GM19328 (cell line): ENCODE data around the gene GDE1.
"Not testable (repeated sequence)": the region's sequence is repeated elsewhere in the genome, so short reads cannot be mapped to it uniquely, and the experiment has no call there.

Experiments
- ATAC-seq: cut with Tn5 transposase; IDR thresholded peaks from one replicate; pipeline ENCODE4 v1.9.1; 2021; ENCODE audit warnings: mild to moderate bottlenecking, moderate library complexity; ENCODE audit not compliant: unreplicated experiment

GDE1 gene

GRCh38 chr16:19521471-19522396 is at the start of gene GDE1:
GDE1 (minus strand) TSS chr16:19522098; CDS start chr16:19521964, 134 bp downstream.
- peak; percentile 71 for ATAC-seq

GRCh38 chr16:19567560-19567959 is 45.7 kb upstream of the GDE1 start:
- ATAC-seq = no peak

- no peak for ATAC-seq
Observed at GRCh38 chr16:19566362-19566761, 44.5 kb upstream of the GDE1 start.

GRCh38 chr16:19563377-19563776 is 41.5 kb upstream of the GDE1 start:
- ATAC-seq = no peak

GRCh38 chr16:19560078-19560477 is 38.2 kb upstream of the GDE1 start:
- ATAC-seq = no peak

- ATAC-seq = no peak
Observed at GRCh38 chr16:19559242-19559910, 37.5 kb upstream of the GDE1 start.

- no peak for ATAC-seq
Observed at GRCh38 chr16:19555938-19556771, 34.3 kb upstream of the GDE1 start.

- peak; percentile 96 for ATAC-seq
Observed at GRCh38 chr16:19555186-19555937, 33.5 kb upstream of the GDE1 start, which contains the start of gene VPS35L. VPS35L (plus strand) TSS chr16:19555703; CDS start chr16:19555730, 27 bp downstream.

GRCh38 chr16:19549673-19550072 is 27.8 kb upstream of the GDE1 start:
- no peak for ATAC-seq

GRCh38 chr16:19548144-19548543 is 26.2 kb upstream of the GDE1 start:
- ATAC-seq = no peak

GRCh38 chr16:19543278-19543996 is 21.5 kb upstream of the GDE1 start:
- not testable (repeated sequence) for ATAC-seq

GRCh38 chr16:19542138-19542821 is 20.4 kb upstream of the GDE1 start:
- ATAC-seq = no peak

- ATAC-seq = no peak
Observed at GRCh38 chr16:19540241-19540970, 18.5 kb upstream of the GDE1 start.

GRCh38 chr16:19532601-19533000 is 10.7 kb upstream of the GDE1 start:
- no peak for ATAC-seq

- no peak for ATAC-seq
Observed at GRCh38 chr16:19528666-19529065, 6.8 kb upstream of the GDE1 start.

GRCh38 chr16:19527161-19527560 is 5.3 kb upstream of the GDE1 start:
- no peak for ATAC-seq

- no peak for ATAC-seq
Observed at GRCh38 chr16:19525385-19525723, 3.5 kb upstream of the GDE1 start.

- no peak for ATAC-seq
Observed at GRCh38 chr16:19524616-19525384, 2.9 kb upstream of the GDE1 start.
